SK-N-SH treated with all-trans-retinoic acid at 6 μM for 48 hours (cell line): ENCODE data around the gene POLD2.

Experiments used
- ARNTL ChIP-seq: fragments of 450-650 bp; formaldehyde crosslinking; IDR thresholded peaks from 2 replicates; pipeline ENCODE4 v1.5.0; 2020; ENCODE audit warnings: low read depth, mild to moderate bottlenecking, moderate library complexity, borderline replicate concordance
- ISL1 ChIP-seq: fragments of 250-450 bp; sonication (Bioruptor Pico); IDR thresholded peaks from 2 replicates; pipeline ENCODE4 v2.1.2; 2022; ENCODE audit warnings: mild to moderate bottlenecking, moderate library complexity
- TCF4 ChIP-seq: fragments of 250-450 bp; sonication (Bioruptor Pico); IDR thresholded peaks from 2 replicates; pipeline ENCODE4 v1.8.0; 2021; ENCODE audit warnings: mild to moderate bottlenecking, moderate library complexity, borderline replicate concordance
- ZNF565 ChIP-seq: fragments of 450-650 bp; formaldehyde crosslinking; conservative IDR thresholded peaks from 2 replicates; pipeline ENCODE4 v1.5.0; 2020; ENCODE audit warnings: low read depth, mild to moderate bottlenecking, moderate library complexity

GRCh38 chr7:44068054-44068453 lies 55.3 kb downstream of the POLD2 start:
- TF ChIP-seq ZNF565 (CRISPR knock-in tag) (no peak), ARNTL (CRISPR knock-in tag) (no peak), ISL1 (CRISPR knock-in tag) (no peak), TCF4 (no peak)
